Measurements from ENCODE around the gene HS3ST5. TPM values are rescaled to one million over a fixed set of nuclear protein-coding genes. Genes with fewer than 3 reads are reported as not detected.

Gene HS3ST5
- total RNA-seq, 2 donors from 2014 or later = 0.34 TPM; not detected in 1

- Histone ChIP-seq H3K27ac (no peak overlapping the region), H3K9me3 (no peaks in the 10 kb centered on the region), H3K4me3 (no peak overlapping the region), H3K27me3 (replicated peaks; ENCODE audit: insufficient read depth) (no peaks in the 10 kb centered on the region), H3K4me1 (replicated peaks) (no peaks in the 10 kb centered on the region), H3K36me3 (no peaks in the 10 kb centered on the region)
- TF ChIP-seq POLR2AphosphoS5 (IDR thresholded peaks at IDR 0.05) (no peak), CTCF (IDR thresholded peaks at IDR 0.05) (no peak), POLR2A (IDR thresholded peaks at IDR 0.05) (no peak)
- 97% methylated on average over 4 of the region's 4 CpGs for WGBS
- no peak for DNase-seq (ENCODE audit: low spot score)
- intact Hi-C loops (cut with DNase I) = no loop called here
Observed at GRCh38 chr6:114171473-114171872, 171.3 kb downstream of the HS3ST5 start.

- no peaks in the 10 kb centered on the region for H3K36me3 ChIP-seq
- intact Hi-C loops (cut with DNase I) = no loop called here
- TF ChIP-seq CTCF (IDR thresholded peaks at IDR 0.05) = no peak
- no peak for TF ChIP-seq POLR2A (IDR thresholded peaks at IDR 0.05)
- TF ChIP-seq POLR2AphosphoS5 (IDR thresholded peaks at IDR 0.05) = no peak
- no peaks in the 10 kb centered on the region for H3K9me3 ChIP-seq
- H3K4me1 ChIP-seq (replicated peaks) = no peaks in the 10 kb centered on the region
- no peaks in the 10 kb centered on the region for H3K27me3 ChIP-seq (replicated peaks; ENCODE audit: insufficient read depth)
- WGBS = 76% methylated on average over 1 of the region's 1 CpG
- DNase-seq (ENCODE audit: low spot score) = no peak
- no peak overlapping the region for H3K4me3 ChIP-seq
- no peak overlapping the region for H3K27ac ChIP-seq
Observed at GRCh38 chr6:114170958-114171387, 171.8 kb downstream of the HS3ST5 start.

- Histone ChIP-seq H3K27me3 (replicated peaks; ENCODE audit: insufficient read depth) (no peaks in the 10 kb centered on the region), H3K9me3 (no peaks in the 10 kb centered on the region), H3K27ac (no peak overlapping the region), H3K36me3 (no peaks in the 10 kb centered on the region), H3K4me1 (replicated peaks) (no peaks in the 10 kb centered on the region), H3K4me3 (no peak overlapping the region)
- no peak for DNase-seq (ENCODE audit: low spot score)
- TF ChIP-seq POLR2A (IDR thresholded peaks at IDR 0.05) (no peak), POLR2AphosphoS5 (IDR thresholded peaks at IDR 0.05) (no peak), CTCF (IDR thresholded peaks at IDR 0.05) (no peak)
- 71% methylated on average over 3 of the region's 3 CpGs for WGBS
- intact Hi-C loops (cut with DNase I) = no loop called here
Observed at GRCh38 chr6:114170372-114170771, 172.5 kb downstream of the HS3ST5 start.

GRCh38 chr6:114169763-114170162 is 173.1 kb downstream of the HS3ST5 start:
- Histone ChIP-seq H3K4me3 (no peak overlapping the region), H3K27me3 (replicated peaks; ENCODE audit: insufficient read depth) (no peaks in the 10 kb centered on the region), H3K36me3 (no peaks in the 10 kb centered on the region), H3K27ac (no peak overlapping the region), H3K4me1 (replicated peaks) (no peaks in the 10 kb centered on the region), H3K9me3 (no peaks in the 10 kb centered on the region)
- no peak for TF ChIP-seq POLR2AphosphoS5 (IDR thresholded peaks at IDR 0.05)
- DNase-seq (ENCODE audit: low spot score) = no peak
- intact Hi-C loops (cut with DNase I) = no loop called here

GRCh38 chr6:114167583-114168576 is 174.9 kb downstream of the HS3ST5 start:
- no peak overlapping the region for H3K27ac ChIP-seq
- WGBS = 61% methylated on average over 13 of the region's 13 CpGs
- no peak overlapping the region for H3K4me3 ChIP-seq
- no peaks in the 10 kb centered on the region for H3K4me1 ChIP-seq (replicated peaks)
- no peak for DNase-seq (ENCODE audit: low spot score)
- H3K9me3 ChIP-seq = no peaks in the 10 kb centered on the region
- no peaks in the 10 kb centered on the region for H3K36me3 ChIP-seq
- no peak for TF ChIP-seq CTCF (IDR thresholded peaks at IDR 0.05)
- TF ChIP-seq POLR2A (IDR thresholded peaks at IDR 0.05) = no peak
- intact Hi-C loops (cut with DNase I) = no loop called here
- no peaks in the 10 kb centered on the region for H3K27me3 ChIP-seq (replicated peaks; ENCODE audit: insufficient read depth)

All from prostate gland (tissue), 2 donors.